Eye (tissue), 1 donor: ENCODE data around the gene FAAP24.
A peak's percentile ranks its signal among the peaks of the same experiment; 100 is the strongest.
"Not testable (repeated sequence)": the region's sequence is repeated elsewhere in the genome, so short reads cannot be mapped to it uniquely, and the experiment has no call there.

Experiments used
- DNase-seq: peaks from one replicate; pipeline ENCODE4 v3.0.0-alpha.2; 2015

FAAP24 gene

GRCh38 chr19:32971715-32972540, at the start of gene FAAP24, which contains the start of gene CEP89:
Gene FAAP24, plus strand, starts transcription at chr19:32972242. Its CDS starts 955 bp downstream, at chr19:32973197.
Gene CEP89, minus strand, starts transcription at chr19:32971958. Its CDS starts 84 bp downstream, at chr19:32971874.
- peak; percentile 100 for DNase-seq

DNA sequence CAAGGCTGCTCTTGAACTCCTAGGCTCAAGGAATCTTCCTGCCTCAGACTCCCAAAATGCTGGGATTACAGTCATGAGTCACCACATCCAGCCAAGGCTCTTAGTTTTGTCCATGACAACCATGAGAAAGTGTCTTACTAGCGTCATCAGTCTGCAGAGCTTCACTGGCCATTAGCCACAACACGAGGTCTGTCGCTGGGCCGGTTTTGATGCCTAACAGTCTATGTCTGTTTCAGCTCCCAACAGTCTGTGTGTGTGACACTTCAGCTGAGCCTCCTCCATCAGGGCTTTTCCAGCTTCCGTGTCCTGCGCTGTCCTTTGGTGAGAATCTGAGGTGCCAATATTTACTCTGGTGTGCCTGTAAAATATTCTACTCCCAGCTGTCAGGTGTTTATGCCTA, 47.8 kb upstream of the FAAP24 start:
- DNase-seq, result no peak

- DNase-seq, result no peak
Measured at GRCh38 chr19:32928806-32929205, 43.2 kb upstream of the FAAP24 start.

- no peak for DNase-seq
Measured at GRCh38 chr19:32930567-32930966, 41.5 kb upstream of the FAAP24 start.

GRCh38 chr19:32933571-32933970, 38.5 kb upstream of the FAAP24 start:
- no peak for DNase-seq

DNA sequence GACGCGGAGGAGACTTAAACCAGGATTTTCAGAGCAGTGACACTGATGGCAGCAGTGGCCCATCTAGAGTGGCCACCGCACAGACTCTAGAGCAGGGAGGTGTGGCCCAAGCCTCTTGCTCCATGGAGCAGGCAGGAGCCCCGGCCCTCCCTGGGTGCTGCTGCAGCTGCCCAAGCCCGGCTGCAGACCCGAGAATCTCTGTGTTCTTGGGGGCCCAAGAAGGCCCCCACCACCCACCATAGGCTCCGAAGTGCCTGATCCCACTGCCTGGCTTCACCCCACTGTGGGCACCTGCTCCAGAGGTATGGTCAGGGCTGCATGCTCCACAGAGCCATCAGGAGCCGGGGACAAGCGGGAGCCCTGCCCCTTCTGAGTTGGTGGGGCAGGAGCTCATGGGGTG, 36.4 kb upstream of the FAAP24 start:
- DNase-seq, result no peak

DNA sequence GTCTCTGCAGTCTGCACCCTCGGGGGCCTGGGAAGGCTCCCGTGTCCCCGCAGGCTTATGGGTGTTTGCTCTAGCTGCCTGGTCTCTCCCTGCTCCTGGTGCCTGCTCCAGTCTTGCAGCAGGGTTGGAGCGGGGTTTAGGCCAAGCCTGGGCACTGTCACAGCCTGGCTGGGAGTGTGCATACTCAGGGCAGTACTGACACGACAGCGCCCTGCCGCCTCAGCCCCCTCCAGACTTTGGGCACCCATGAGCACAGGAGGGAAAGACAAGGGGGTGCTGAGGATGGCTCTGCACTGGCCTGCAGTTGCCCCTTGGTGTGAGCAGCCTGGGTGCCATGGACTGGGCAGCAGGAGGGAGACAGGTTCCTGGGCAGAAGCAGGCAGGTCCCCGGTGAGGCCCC, 36.0 kb upstream of the FAAP24 start:
- no peak for DNase-seq

DNA sequence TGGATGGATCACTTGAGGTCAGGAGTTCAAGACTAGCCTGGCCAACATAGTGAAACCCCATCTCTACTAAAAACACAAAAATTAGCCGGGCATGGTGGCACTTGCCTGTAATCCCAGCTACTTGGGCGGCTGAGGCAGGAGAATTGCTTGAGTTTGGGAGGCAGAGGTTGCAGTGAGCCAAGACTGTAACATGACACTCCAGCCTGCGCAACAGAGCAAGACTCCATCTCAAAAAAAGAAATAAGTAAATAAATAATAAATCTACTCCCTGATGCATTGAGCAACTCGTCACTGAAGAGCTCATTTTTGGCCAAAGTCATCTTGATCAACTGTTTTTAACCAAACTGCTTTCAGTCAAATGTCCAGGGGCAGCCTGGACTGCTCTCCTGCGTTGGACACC, 30.8 kb upstream of the FAAP24 start:
- not testable (repeated sequence) for DNase-seq

- no peak for DNase-seq
Measured at GRCh38 chr19:32945260-32945659, 26.8 kb upstream of the FAAP24 start.

DNA sequence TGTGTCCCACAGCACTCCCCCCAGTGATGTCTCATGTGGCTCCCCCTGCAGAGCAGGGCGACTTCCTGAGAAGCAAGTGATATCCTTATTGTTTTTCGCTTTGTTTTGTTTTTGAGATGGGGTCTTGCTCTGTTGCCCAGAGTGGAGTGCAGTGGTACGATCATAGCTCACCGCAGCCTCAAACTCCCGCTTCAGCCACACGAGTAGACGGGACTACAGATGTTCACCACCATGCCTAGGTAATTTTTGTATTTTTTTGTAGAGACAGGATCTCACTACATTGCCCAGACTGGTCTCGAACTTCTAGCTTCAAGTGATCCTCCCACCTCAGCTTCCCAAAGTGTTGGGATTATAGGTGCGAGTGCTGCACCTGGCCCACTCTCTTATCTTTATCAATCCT, 5.3 kb upstream of the FAAP24 start:
- DNase-seq, result no peak

DNA sequence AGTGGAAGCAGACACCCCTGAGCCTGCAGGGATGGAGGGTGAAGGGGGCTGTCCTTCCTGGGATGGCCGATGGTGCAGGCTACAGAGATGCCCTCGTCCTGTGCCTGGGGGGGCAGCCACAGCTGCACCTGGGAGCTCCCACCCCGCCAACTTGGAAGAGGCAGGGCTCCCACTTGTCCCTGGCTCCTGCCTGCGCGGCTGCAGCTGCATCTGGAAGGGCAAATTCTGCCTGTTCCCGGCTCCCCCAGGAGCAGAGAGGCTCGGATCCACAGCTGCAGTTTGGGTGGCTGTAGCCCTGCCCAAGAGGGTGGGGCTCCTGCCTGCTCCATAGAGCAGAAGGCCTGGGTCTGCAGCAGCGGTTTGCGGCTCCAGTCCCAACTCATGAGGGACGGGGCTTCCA, 2.5 kb upstream of the FAAP24 start:
- DNase-seq, result no peak

DNA sequence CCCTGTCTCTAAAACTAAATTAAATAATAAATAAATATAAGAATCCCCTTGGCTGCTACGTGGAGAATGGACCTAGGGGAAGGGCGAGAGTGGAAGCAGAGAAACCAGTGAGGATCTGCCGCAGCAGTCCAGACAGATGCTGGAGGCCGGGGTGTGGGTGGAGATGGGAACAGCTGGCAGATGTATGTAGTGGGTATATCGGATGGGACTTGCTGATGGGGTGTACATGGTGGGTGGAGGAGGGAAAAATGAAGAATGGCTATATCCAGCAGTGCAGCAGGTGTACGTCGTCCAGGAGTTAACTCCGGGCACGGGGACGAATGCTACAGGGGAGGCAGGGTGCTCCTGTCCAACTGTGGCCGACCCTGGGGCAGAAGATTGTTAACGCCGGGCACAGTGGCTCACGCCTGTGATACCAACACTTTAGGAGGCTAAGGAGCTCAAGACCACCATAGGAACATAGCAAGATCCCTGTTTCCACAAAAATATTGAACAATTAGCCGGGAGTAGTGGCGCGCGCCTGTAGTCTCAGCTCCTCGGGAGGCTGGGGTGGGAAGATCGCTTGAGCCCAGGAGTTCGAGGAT, 938 bp upstream of the FAAP24 start:
- DNase-seq, result no peak

DNA sequence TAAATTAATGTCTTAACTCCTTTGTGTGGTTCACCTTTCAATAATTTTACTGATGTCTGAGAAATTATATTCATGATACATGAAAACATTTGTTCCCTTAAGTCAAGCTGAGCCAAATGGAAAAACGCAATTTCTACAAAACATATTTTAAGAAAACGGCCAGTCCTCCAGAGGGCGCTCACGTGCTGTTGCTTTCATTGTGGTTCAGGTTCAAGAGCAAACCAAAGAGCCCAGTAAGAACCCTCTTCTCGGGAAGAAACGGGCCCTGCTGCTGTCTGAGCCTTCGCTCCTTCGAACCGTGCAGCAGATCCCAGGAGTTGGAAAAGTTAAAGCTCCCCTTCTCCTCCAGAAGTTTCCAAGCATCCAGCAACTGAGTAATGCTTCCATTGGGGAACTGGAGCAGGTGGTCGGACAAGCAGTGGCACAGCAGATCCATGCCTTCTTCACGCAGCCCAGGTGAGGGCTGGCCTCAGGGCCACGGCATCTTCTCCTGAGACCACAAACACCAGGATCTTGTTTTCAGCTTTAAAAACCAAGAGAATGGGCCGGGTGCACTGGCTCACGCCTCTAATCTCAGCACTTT, 4.3 kb downstream of the FAAP24 start:
- peak; percentile 86 for DNase-seq

GRCh38 chr19:32977280-32977679, 5.2 kb downstream of the FAAP24 start:
- no peak for DNase-seq

GRCh38 chr19:32977813-32978212, 5.8 kb downstream of the FAAP24 start:
- not testable (repeated sequence) for DNase-seq

DNA sequence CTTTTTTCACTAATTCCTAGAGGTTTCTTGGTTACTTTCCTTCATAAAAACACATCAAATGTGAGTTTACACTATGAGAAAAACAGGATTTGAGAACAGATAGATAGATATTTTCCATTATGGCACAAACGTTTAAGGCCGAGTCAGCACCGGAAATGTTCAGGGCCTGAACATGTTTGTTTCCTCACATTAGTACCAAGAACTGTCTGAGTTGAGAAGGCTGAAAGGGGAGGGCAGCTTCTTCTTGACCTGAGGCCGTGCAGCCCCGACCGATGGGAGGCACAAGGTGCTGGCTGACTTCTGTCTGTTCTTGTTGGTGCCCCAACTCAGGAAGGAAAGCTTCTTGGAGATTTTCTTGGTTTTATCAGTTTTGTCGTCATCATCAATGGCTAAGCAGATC, 7.8 kb downstream of the FAAP24 start:
- DNase-seq, result not testable (repeated sequence)

- DNase-seq, result not testable (repeated sequence)
Measured at GRCh38 chr19:32982488-32982887, 10.4 kb downstream of the FAAP24 start.

GRCh38 chr19:32988254-32988653, 16.2 kb downstream of the FAAP24 start:
- DNase-seq, result not testable (repeated sequence)

- no peak for DNase-seq
Measured at GRCh38 chr19:32988724-32989123, 16.7 kb downstream of the FAAP24 start.

DNA sequence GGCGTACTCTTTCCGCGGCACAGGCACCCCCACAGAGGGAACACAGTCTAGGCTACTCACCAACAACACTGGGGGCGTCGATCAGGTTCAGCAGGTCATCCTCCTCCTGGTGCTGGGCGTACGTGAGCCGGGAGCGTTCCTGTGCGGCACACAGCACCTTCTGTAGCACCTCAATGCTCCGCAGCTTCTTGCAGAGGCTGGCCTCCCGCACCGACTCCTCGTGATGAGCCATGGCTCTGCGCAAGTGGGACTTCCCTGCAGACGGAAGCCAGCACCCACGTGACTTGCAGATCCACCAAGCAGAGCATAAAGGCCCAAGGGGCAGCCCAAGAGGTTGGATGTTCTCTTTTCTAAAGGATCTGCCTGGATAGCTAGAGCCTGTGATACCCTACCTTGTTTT, 23.9 kb downstream of the FAAP24 start:
- DNase-seq, result not testable (repeated sequence)

GRCh38 chr19:32997061-32997464, 25.0 kb downstream of the FAAP24 start:
- not testable (repeated sequence) for DNase-seq

- DNase-seq, result no peak
Measured at GRCh38 chr19:32997716-32998355, 25.8 kb downstream of the FAAP24 start.

DNA sequence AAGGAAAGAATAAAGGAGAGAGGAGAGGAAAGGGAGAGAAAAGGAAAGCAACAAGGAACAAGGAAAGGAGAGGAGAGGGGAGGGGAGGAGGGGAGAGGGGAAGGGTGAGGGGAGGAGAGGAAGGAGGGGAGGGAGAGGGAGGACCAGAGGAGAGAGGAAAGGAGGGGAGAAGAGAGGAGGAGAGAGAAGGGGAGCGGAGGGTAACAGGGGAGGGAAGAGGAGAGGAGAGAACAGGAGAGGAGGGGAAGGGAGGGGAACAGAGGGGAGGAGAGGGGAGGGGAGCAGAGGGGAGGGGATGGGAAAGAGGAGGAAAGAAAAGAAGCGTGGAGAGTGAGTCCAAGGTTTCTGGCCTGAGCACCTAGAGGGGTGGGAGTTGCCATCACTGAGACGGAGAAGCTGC, 26.7 kb downstream of the FAAP24 start:
- no peak for DNase-seq

DNA sequence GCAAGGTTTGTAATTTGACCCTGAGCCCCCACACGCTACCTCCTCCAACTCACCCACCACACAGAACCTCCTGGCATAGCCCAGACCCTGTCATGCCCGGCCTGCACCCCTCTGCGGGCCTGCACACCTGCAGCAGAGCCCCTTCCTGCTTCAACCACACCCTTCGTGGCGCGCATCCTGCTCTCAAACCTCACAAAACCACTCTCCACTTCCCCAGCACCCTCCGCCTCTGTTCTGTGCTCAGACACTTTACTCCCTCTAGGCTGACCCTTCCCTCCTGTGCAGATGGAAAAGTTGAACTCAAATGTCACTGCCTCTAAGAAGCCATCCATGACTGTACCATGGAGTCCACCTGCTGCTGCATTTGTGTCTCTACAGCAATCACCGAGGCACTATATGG, 28.5 kb downstream of the FAAP24 start:
- no peak for DNase-seq
